Measurements from ENCODE around the gene MPHOSPH6.
A peak's percentile ranks its signal among the peaks of the same experiment; 100 is the strongest.
"Not testable (repeated sequence)": the region's sequence is repeated elsewhere in the genome, so short reads cannot be mapped to it uniquely, and the experiment has no call there.

The MPHOSPH6 gene, protein sequence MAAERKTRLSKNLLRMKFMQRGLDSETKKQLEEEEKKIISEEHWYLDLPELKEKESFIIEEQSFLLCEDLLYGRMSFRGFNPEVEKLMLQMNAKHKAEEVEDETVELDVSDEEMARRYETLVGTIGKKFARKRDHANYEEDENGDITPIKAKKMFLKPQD

DNA sequence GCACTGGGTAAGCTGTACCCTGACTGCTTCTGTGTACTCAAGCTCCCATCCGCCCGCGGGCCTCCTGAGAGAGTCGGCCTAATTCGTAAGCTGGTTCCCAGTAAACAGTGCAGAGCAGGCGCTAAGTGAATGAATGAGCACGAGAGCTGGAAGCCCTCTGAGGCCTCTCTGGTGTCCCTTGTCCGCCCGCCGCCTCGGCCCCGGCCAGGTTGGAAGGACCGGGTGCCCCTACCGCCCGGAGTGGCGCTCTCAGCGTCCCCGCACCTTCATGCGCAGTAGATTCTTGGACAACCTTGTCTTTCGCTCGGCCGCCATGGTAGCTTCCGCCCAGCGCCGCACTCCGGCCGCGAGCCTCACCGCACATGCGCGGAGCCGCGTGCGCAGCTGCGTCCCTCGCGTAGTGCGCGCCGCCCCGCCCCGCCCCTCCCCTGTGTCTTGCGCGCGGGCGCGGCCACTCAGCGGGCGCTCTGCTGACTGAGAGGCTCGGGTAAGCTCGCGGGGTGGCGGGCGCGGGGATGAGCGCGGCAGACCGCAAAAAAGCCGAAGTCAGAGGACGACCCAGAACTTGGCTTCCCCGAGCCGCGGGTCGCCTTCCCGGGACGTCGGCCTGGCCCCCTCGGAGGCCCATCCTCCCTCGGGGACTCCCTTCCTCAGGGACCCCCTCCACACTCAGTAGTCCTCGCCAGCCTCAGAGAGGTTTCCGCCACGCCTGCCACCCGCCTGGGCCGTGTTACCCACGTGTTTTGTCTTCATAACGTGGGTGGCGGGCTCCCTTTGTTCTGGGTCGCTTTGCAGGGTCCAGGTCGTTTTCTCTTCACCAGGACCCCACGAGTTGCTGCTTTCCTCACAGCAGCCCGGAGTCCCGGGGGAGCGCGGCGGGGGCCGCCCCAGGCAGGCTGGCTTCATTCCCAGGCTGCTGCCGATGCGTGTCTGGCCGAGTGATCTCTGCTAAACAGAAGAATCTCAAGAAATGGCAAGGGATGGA is at the start of gene MPHOSPH6:
TSS of gene MPHOSPH6 (minus strand) at position 364 of the 985 bp plus-strand sequence. CDS start at position 315, 49 bp downstream.
- TF ChIP-seq ZFX (IDR thresholded peaks at IDR 0.05) = peak; percentile 43; the same call in 1 of the 2 replicates
- TF ChIP-seq, protein P1, sequence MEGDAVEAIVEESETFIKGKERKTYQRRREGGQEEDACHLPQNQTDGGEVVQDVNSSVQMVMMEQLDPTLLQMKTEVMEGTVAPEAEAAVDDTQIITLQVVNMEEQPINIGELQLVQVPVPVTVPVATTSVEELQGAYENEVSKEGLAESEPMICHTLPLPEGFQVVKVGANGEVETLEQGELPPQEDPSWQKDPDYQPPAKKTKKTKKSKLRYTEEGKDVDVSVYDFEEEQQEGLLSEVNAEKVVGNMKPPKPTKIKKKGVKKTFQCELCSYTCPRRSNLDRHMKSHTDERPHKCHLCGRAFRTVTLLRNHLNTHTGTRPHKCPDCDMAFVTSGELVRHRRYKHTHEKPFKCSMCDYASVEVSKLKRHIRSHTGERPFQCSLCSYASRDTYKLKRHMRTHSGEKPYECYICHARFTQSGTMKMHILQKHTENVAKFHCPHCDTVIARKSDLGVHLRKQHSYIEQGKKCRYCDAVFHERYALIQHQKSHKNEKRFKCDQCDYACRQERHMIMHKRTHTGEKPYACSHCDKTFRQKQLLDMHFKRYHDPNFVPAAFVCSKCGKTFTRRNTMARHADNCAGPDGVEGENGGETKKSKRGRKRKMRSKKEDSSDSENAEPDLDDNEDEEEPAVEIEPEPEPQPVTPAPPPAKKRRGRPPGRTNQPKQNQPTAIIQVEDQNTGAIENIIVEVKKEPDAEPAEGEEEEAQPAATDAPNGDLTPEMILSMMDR (conservative IDR thresholded peaks at IDR 0.05) = no peak
- H3K27ac ChIP-seq = peak within 1 kb of the TSS; percentile 92

DNA sequence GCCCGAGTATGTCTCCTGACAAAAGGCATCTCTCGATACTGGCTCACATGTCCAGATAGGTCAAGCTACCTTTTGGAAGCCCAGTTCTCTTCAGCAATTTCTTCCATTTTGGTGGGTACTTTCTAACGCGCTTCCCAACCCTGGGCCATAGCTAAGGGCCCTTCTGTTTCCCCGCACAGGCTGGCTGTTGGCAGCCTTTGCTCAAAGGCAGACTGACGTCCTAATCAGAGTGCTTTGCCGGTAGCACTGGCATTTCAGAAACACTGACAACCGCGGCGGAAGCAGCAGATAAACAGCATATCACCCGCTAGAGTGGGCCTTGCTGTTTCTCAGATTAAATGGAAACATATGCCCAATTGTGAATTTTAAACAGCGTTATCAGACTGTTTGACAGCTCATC is 49.3 kb upstream of the MPHOSPH6 start:
- no peak for TF ChIP-seq ZFX (IDR thresholded peaks at IDR 0.05)
- TF ChIP-seq, protein P1 (conservative IDR thresholded peaks at IDR 0.05) = no peak
- no peak overlapping the region for H3K27ac ChIP-seq

DNA sequence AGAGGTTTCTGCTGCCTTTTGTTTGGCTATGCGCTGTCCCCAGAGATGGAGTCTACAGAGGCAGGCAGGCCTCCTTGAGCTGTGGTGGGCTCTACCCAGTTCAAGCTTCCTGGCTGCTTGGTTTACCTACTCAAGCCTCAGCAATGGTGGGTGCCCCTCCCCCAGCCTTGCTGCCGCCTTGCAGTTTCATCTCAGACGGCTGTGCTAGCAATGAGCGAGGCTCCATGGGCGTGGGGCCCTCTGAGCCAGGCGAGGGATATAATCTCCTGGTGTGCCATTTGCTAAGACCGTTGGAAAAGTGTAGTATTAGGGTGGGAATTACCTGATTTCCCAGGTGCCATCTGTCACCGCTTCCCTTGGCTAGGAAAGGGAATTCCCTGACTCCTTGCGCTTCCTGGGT is 39.3 kb upstream of the MPHOSPH6 start:
- not testable (repeated sequence) for H3K27ac ChIP-seq

DNA sequence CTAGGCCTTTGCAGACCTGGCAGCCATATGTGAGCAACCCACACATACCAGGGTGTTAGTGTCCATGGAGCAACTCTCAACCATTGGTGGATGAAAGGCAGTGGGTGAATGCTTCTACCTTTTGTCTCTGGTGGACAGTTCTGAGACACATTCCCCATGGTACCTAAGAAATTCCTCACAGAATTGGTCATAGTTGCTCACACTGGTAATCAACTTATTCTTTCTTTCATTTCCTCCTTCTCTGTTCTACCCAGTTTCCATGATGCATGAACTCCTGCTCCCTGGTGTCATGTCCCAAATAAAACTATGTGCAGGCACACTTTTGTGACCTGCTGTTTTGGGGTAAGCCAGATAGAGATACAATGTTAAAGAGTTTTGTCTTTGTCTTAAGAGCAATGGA is 33.2 kb upstream of the MPHOSPH6 start:
- TF ChIP-seq ZFX (IDR thresholded peaks at IDR 0.05) = no peak
- TF ChIP-seq, protein P1 (conservative IDR thresholded peaks at IDR 0.05) = no peak
- H3K27ac ChIP-seq = no peak overlapping the region

GRCh38 chr16:82201926-82202325 is 31.9 kb upstream of the MPHOSPH6 start:
- H3K27ac ChIP-seq = no peak overlapping the region
- no peak for TF ChIP-seq ZFX (IDR thresholded peaks at IDR 0.05)
- TF ChIP-seq, protein P1 (conservative IDR thresholded peaks at IDR 0.05) = no peak

DNA sequence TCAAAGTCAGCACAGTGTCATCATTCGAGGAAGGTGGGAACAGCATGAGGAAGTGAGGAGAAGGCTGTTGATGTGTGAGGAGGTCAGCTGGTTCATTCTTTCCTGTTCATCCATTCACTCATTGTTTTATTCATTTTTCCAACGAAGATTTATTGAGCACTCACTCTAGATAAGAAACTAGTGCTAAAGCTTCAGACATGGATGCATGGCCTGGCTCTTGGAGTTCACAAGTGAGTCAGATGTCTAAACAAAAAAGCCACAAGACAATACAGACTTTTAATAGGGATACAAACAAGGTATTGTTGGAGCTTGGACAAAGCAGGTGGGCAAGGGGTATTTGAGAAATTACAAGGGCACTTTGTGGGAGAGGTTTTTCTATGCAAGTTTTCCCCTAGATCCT is 31.3 kb upstream of the MPHOSPH6 start:
- H3K27ac ChIP-seq = no peak overlapping the region
- TF ChIP-seq ZFX (IDR thresholded peaks at IDR 0.05) = no peak
- TF ChIP-seq, protein P1 (conservative IDR thresholded peaks at IDR 0.05) = no peak

- H3K27ac ChIP-seq = no peak overlapping the region
- no peak for TF ChIP-seq ZFX (IDR thresholded peaks at IDR 0.05)
- TF ChIP-seq, protein P1 (conservative IDR thresholded peaks at IDR 0.05) = no peak
Observed at GRCh38 chr16:82199209-82199608, 29.2 kb upstream of the MPHOSPH6 start.

Measured in C4-2B (cell line).